HEK293T (cell line): ENCODE data around the gene COL6A1.

ENCODE experiments used
- CTBP1 ChIP-seq: fragments of 450-650 bp; IDR thresholded peaks from 2 replicates; pipeline ENCODE4 v1.6.1; 2016; ENCODE audit warnings: borderline replicate concordance
- FOXK2 ChIP-seq: fragments of 450-650 bp; IDR thresholded peaks from 2 replicates; pipeline ENCODE4 v1.6.1; 2016; ENCODE audit warnings: mild to moderate bottlenecking
- FOXM1 ChIP-seq: fragments of 450-650 bp; IDR thresholded peaks from 2 replicates; pipeline ENCODE4 v1.6.1; 2017; ENCODE audit warnings: mild to moderate bottlenecking, borderline replicate concordance
- SUZ12 ChIP-seq: fragments of 450-650 bp; IDR thresholded peaks from 2 replicates; pipeline ENCODE4 v1.6.1; 2016; ENCODE audit warnings: mild to moderate bottlenecking
- TARDBP ChIP-seq: fragments of 450-650 bp; IDR thresholded peaks from 2 replicates; pipeline ENCODE4 v1.6.1; 2016

GRCh38 chr21:45998276-45998701 lies 16.7 kb downstream of the COL6A1 start:
- TF ChIP-seq SUZ12 (no peak), FOXK2 (no peak), FOXM1 (no peak), TARDBP (no peak), CTBP1 (no peak)
